HT-29 (cell line): ENCODE data around the gene SRSF4. TPM values are rescaled to one million over a fixed set of nuclear protein-coding genes. Genes with fewer than 3 reads are reported as not detected.
"Not testable (repeated sequence)": the region's sequence is repeated elsewhere in the genome, so short reads cannot be mapped to it uniquely, and the experiment has no call there.

Source experiments
- DNase-seq: peaks from one replicate; pipeline ENCODE4 v3.0.0-alpha.2; 2015; ENCODE audit warnings: low spot score
- total RNA-seq: library from RNA; depleted of rRNA; stranded (reverse); fragments of >200 nt; shearing (Covaris generic); gene quantifications from 2 replicates; pipeline ENCODE4 v1.2.3, GENCODE V29; 2014

SRSF4 gene
- total RNA-seq, 1 experiment from 2014 or later: 51.3 TPM

- no peak for DNase-seq
Observed at GRCh38 chr1:29124366-29125236, 57.1 kb downstream of the SRSF4 start.

- DNase-seq: no peak
Observed at GRCh38 chr1:29123887-29124365, 57.8 kb downstream of the SRSF4 start, which contains the start of gene TMEM200B. TSS of gene TMEM200B (minus strand) at chr1:29123903. CDS start at chr1:29121828, 2,075 bp downstream.

- no peak for DNase-seq
Observed at GRCh38 chr1:29123053-29123886, 58.4 kb downstream of the SRSF4 start.

- peak; percentile 28 for DNase-seq
Observed at GRCh38 chr1:29122682-29123052, 59.0 kb downstream of the SRSF4 start.

- no peak for DNase-seq
Observed at GRCh38 chr1:29121936-29122681, 59.6 kb downstream of the SRSF4 start.

GRCh38 chr1:29121516-29121935 lies 60.2 kb downstream of the SRSF4 start:
- DNase-seq: no peak

- DNase-seq: no peak
Observed at GRCh38 chr1:29120947-29121485, 60.7 kb downstream of the SRSF4 start.

GRCh38 chr1:29120367-29120766 lies 61.3 kb downstream of the SRSF4 start:
- DNase-seq: no peak

- no peak for DNase-seq
Observed at GRCh38 chr1:29119121-29119929, 62.4 kb downstream of the SRSF4 start.

GRCh38 chr1:29117381-29117780 lies 64.3 kb downstream of the SRSF4 start:
- DNase-seq: no peak

GRCh38 chr1:29114654-29115053 lies 67.0 kb downstream of the SRSF4 start:
- DNase-seq: no peak

GRCh38 chr1:29113413-29114117 lies 68.1 kb downstream of the SRSF4 start:
- DNase-seq: no peak

GRCh38 chr1:29112705-29113412 lies 68.8 kb downstream of the SRSF4 start:
- no peak for DNase-seq

- DNase-seq: not testable (repeated sequence)
Observed at GRCh38 chr1:29108041-29108440, 73.7 kb downstream of the SRSF4 start.

- DNase-seq: peak; percentile 49
Observed at GRCh38 chr1:29105822-29106221, 75.9 kb downstream of the SRSF4 start.

GRCh38 chr1:29100487-29100886 lies 81.2 kb downstream of the SRSF4 start:
- DNase-seq: no peak

- DNase-seq: no peak
Observed at GRCh38 chr1:29099286-29099685, 82.4 kb downstream of the SRSF4 start.
